GM12892 (cell line): ENCODE results near the gene LIN7B.
"Not testable (repeated sequence)": the region's sequence is repeated elsewhere in the genome, so short reads cannot be mapped to it uniquely, and the experiment has no call there.

Experiments used
- POLR2A ChIP-seq: IDR thresholded peaks from 2 replicates; pipeline ENCODE4 v1.6.1; 2011; ENCODE audit warnings: low read depth, low read length, control low read depth
- POLR2AphosphoS5 ChIP-seq: IDR thresholded peaks from 2 replicates; pipeline ENCODE4 v1.6.1; 2011; ENCODE audit warnings: low read depth, low read length, control low read depth

GRCh38 chr19:49074869-49075268, 39.3 kb upstream of the LIN7B start:
- not testable (repeated sequence) for TF ChIP-seq POLR2A, POLR2AphosphoS5
